Globus pallidus (tissue), 1 donor: ENCODE measurements around the gene BPIFB4.
"Not testable (repeated sequence)": the region's sequence is repeated elsewhere in the genome, so short reads cannot be mapped to it uniquely, and the experiment has no call there.

Experiments used
- DNase-seq: peaks from one replicate; pipeline ENCODE4 v3.0.0-alpha.2; 2015; ENCODE audit warnings: low spot score

BPIFB4 gene

GRCh38 chr20:33119725-33120720, 40.6 kb downstream of the BPIFB4 start:
- no peak for DNase-seq

GRCh38 chr20:33120934-33121333, 41.5 kb downstream of the BPIFB4 start:
- no peak for DNase-seq

GRCh38 chr20:33122297-33122696, 42.9 kb downstream of the BPIFB4 start:
- not testable (repeated sequence) for DNase-seq

GRCh38 chr20:33124261-33124660, 44.8 kb downstream of the BPIFB4 start:
- DNase-seq = no peak

GRCh38 chr20:33124994-33125393, 45.6 kb downstream of the BPIFB4 start:
- no peak for DNase-seq

GRCh38 chr20:33125983-33126382, 46.5 kb downstream of the BPIFB4 start:
- no peak for DNase-seq

- DNase-seq = no peak
Observed at GRCh38 chr20:33127422-33128097, 48.1 kb downstream of the BPIFB4 start.

GRCh38 chr20:33130568-33131061, 51.2 kb downstream of the BPIFB4 start:
- DNase-seq = no peak

- no peak for DNase-seq
Observed at GRCh38 chr20:33131949-33132473, 52.6 kb downstream of the BPIFB4 start.

GRCh38 chr20:33132513-33133372, 53.3 kb downstream of the BPIFB4 start:
- no peak for DNase-seq

GRCh38 chr20:33133373-33133941, 54.0 kb downstream of the BPIFB4 start:
- no peak for DNase-seq

- no peak for DNase-seq
Observed at GRCh38 chr20:33137195-33137594, 57.8 kb downstream of the BPIFB4 start.

GRCh38 chr20:33139467-33139866, 60.0 kb downstream of the BPIFB4 start:
- no peak for DNase-seq

- DNase-seq = no peak
Observed at GRCh38 chr20:33145521-33145920, 66.1 kb downstream of the BPIFB4 start.

- DNase-seq = no peak
Observed at GRCh38 chr20:33147299-33147698, 67.9 kb downstream of the BPIFB4 start.

- no peak for DNase-seq
Observed at GRCh38 chr20:33148040-33148439, 68.6 kb downstream of the BPIFB4 start.

- DNase-seq = no peak
Observed at GRCh38 chr20:33154252-33154651, 74.8 kb downstream of the BPIFB4 start.

GRCh38 chr20:33158637-33159385, 79.4 kb downstream of the BPIFB4 start:
- no peak for DNase-seq

- no peak for DNase-seq
Observed at GRCh38 chr20:33159713-33160112, 80.3 kb downstream of the BPIFB4 start.

- no peak for DNase-seq
Observed at GRCh38 chr20:33160681-33161080, 81.2 kb downstream of the BPIFB4 start.
